ENCODE measurements around the gene PET100.

Gene PET100

GRCh38 chr19:7629347-7630054 lies at the start of gene PET100, which contains the start of gene XAB2:
Gene PET100, plus strand, starts transcription at chr19:7629793. Its CDS starts 41 bp downstream, at chr19:7629834.
Gene XAB2, minus strand, starts transcription at chr19:7629545. Its CDS starts 18 bp downstream, at chr19:7629527.
- peak; percentile 100 for DNase-seq (ENCODE audit: low spot score)

- DNase-seq (ENCODE audit: low spot score), result no peak
These were observed 47.1 kb upstream of the PET100 start for GRCh38 chr19:7582446-7582845.

GRCh38 chr19:7589822-7590221 lies 39.8 kb upstream of the PET100 start:
- no peak for DNase-seq (ENCODE audit: low spot score)

GRCh38 chr19:7590256-7590655 lies 39.3 kb upstream of the PET100 start:
- no peak for DNase-seq (ENCODE audit: low spot score)

GRCh38 chr19:7595466-7596133 lies 34.0 kb upstream of the PET100 start, which contains the start of gene CAMSAP3:
Gene CAMSAP3, plus strand, starts transcription at chr19:7595863. Its CDS starts 140 bp downstream, at chr19:7596003.
- peak; percentile 22 for DNase-seq (ENCODE audit: low spot score)

- DNase-seq (ENCODE audit: low spot score), result no peak
These were observed 33.2 kb upstream of the PET100 start for GRCh38 chr19:7596211-7596937.

- no peak for DNase-seq (ENCODE audit: low spot score)
These were observed 31.9 kb upstream of the PET100 start for GRCh38 chr19:7597689-7598088.

GRCh38 chr19:7598180-7598579 lies 31.4 kb upstream of the PET100 start:
- no peak for DNase-seq (ENCODE audit: low spot score)

- no peak for DNase-seq (ENCODE audit: low spot score)
These were observed 28.9 kb upstream of the PET100 start for GRCh38 chr19:7600721-7601120.

- DNase-seq (ENCODE audit: low spot score), result no peak
These were observed 27.2 kb upstream of the PET100 start for GRCh38 chr19:7602240-7602934.

GRCh38 chr19:7602935-7603497 lies 26.6 kb upstream of the PET100 start:
- no peak for DNase-seq (ENCODE audit: low spot score)

GRCh38 chr19:7603919-7604318 lies 25.7 kb upstream of the PET100 start:
- no peak for DNase-seq (ENCODE audit: low spot score)

- no peak for DNase-seq (ENCODE audit: low spot score)
These were observed 23.9 kb upstream of the PET100 start for GRCh38 chr19:7605490-7606222.

GRCh38 chr19:7606289-7606688 lies 23.3 kb upstream of the PET100 start:
- DNase-seq (ENCODE audit: low spot score), result no peak

GRCh38 chr19:7607212-7607873 lies 22.2 kb upstream of the PET100 start:
- DNase-seq (ENCODE audit: low spot score), result no peak

GRCh38 chr19:7607874-7608560 lies 21.6 kb upstream of the PET100 start:
- no peak for DNase-seq (ENCODE audit: low spot score)

GRCh38 chr19:7610491-7611240 lies 18.9 kb upstream of the PET100 start:
- no peak for DNase-seq (ENCODE audit: low spot score)

GRCh38 chr19:7611541-7612279 lies 17.9 kb upstream of the PET100 start:
- no peak for DNase-seq (ENCODE audit: low spot score)
